ENCODE measurements around the gene FBXL16.

The FBXL16 gene

DNA sequence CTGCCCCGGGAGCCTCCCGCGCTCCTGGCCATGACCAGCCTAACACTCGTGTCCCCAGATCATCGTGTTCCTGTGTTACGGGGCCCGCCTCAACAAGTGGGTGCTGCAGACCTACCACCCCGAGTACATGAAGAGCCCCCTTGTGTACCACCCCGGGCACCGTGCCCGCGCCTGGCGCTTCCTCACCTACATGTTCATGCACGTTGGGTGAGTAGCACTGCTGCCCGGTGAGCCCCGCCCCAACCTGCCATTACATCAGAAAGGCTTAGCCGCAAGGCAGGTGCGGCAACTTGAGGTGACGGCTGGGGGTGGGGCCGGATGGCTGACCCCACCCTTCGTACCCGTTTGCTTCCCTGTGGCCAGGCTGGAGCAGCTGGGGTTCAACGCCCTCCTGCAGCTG is 28.7 kb downstream of the FBXL16 start:
- DNase-seq (ENCODE audit: low read depth): no peak

DNA sequence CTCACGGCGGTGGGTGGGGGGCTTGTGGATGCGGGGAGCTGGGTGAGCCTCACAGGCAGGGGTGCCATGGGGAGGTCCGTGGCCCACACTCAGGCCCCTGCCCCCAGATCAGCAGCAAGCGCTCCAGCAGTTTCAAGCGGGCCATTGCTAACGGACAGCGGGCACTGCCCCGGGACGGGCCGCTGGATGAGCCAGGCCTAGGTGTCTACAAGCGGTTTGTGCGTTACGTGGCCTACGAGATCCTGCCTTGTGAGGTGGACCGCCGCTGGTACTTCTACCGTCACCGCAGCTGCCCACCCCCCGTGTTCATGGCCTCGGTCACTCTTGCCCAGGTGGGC is 29.1 kb downstream of the FBXL16 start:
- no peak for DNase-seq (ENCODE audit: low read depth)

DNA sequence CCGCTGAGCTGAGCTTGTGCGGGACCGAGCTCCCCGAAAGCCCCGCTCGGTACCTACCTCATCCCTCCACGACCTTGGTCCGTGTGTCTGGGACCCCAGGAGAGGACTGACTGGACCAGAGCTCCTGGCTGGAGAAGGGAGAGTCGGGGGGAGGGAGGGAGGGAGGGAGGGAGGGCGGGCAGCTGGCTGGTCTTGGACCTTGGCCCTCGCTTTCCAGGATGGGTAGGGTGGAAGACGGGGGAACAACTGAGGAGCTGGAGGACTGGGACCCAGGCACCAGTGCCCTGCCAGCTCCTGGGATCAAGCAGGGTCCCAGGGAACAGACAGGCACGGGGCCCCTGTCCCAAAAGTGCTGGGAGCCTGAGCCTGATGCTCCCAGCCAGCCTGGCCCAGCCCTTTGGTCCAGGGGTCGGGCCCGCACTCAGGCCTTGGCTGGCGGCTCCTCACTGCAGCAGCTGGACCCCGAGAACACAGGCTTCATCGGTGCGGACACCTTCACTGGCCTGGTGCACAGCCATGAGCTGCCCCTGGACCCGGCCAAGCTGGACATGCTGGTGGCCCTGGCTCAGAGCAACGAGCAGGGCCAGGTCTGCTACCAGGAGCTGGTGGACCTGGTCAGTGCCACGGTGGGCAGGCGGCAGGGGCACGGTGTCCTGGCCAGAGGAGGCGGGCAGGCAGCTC is 29.6 kb downstream of the FBXL16 start:
- DNase-seq (ENCODE audit: low read depth): no peak

DNA sequence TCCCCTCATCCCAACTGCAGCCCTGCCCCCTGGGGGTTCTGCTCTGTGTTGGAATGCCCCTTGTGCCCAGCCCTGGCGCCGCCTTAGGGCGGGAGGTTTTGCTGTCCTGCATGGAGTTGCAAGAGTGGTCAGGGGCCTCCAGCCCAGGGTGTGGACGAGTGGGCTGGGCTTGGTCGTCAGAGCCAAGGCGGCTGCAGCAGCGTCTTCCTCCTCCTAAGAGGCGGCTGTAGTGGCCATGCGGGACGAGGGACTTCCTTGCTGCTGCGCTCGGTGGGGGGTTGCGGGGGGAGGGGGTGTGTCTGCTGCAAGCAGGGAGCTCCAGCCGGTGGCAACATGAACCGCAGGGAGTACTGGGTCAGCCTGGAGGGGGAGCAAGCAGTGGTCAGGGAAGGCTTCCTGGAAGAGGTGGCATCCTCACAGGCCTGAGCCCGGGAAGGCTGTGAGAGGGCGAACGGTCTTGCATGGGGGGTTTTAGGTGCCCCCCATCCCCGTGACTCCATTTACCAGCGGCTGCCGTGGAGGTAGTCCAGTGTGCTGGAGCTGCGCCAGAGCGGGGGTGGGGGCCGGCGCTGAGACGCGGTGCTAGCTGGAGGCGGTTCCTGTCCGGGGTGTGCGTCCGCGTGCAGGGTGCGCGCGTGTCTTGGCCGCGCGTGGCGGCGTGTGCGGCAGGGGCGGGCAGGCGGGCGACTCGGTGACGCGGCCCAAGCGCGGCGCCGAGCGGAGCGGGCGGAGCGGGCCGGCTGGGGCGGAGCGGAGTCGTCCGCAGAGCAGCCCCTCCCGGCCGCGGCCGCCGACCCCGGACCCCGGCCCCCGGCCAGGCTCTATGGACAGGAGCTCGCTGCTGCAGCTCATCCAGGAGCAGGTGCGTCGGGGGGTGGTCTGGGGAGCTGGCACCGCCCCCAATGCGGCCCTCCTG is 30.4 kb downstream of the FBXL16 start, which contains the start of gene RHBDL1:
Gene RHBDL1 (plus strand): TSS at position 704 of the 916 bp plus-strand sequence. CDS start 120 bp downstream, at position 824.
- DNase-seq (ENCODE audit: low read depth): no peak

DNA sequence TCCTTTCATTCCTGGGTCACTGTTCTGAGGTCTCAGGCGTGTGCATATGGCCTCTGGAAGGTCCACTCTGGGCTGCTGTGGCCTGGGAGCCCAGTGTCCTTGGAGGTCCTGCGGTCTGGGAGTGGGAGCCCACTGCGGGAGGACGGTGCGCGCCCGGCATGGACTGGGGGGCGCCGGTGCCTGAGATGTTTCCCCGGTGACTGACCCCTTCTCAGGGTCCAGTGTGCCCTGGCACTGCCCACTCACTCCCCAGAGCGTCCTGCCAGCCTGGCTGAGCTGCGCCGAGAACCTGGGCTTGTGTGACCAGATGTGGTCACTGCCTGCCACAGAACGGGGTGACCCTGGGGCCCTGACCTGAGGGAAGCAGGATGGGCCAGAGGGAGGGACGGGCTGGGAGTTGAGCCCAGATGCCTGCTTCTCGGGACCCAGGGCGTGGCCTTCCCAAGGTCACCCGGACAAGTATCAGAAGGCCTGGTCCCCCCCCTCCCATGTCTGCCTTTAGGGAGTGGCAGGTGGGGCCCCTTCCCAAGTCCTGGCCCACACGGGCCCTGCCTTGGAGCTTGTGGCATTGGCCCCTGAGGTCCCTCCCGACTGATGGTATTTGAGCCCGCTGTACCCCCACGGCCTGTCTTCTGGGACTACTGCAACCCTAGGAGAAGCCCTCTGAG is 31.3 kb downstream of the FBXL16 start:
- no peak for DNase-seq (ENCODE audit: low read depth)

DNA sequence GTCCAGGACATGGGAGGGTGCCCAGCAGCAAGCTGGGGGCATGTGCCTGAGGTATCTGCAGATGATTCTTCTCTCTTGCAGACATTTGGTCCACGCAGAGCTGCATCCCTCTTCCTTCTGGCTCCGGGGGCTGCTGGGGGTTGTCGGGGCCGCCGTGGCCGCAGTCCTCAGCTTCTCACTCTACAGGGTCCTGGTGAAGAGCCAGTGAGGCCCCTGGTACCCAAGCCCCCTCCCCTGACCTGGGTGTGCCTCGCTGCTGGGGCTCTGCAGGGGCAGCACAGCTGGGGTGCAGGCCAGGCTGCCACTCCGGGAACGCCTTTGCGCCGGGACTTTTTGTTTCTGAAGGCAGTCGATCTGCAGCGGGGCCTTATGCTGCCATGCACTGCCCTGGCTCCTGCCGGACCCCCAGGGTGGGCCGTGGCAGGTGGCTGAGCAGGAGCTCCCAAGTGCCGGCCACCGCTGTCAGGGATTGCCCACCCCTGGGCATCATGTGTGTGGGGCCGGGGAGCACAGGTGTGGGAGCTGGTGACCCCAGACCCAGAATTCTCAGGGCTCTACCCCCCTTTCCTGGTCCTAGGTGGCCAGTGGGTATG is 32.1 kb downstream of the FBXL16 start:
- no peak for DNase-seq (ENCODE audit: low read depth)

DNA sequence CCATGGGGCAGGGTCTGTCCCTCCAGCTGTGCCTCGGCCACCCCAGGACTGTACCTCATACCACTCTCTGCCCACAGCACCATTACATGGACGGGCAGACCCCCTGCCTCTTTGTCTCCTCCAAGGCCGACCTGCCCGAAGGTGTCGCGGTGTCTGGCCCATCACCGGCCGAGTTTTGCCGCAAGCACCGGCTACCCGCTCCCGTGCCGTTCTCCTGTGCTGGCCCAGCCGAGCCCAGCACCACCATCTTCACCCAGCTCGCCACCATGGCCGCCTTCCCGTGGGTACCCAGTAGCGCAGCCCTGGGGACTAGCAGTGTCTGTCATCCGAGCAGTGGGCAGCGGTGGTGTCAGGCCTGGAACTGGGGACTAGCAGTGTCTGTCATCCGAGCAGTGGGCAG is 32.8 kb downstream of the FBXL16 start:
- no peak for DNase-seq (ENCODE audit: low read depth)

DNA sequence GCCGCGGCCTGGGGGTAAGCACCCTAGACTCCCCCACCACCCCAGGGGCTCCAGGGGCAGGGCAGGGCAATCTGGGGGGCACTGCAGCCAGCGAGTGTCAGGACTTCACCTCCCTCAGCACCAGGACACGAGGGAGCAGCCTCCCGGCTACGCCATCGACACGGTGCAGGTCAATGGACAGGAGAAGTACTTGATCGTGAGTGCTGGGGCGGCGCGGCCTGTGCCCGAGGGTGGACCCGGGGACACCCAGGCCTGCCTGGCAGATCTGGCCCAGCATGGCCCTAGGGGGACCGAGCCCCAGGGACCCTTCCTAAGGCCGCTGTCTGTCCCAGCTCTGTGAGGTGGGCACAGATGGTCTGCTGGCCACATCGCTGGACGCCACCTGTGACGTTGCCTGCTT is 33.2 kb downstream of the FBXL16 start:
- DNase-seq (ENCODE audit: low read depth): no peak

DNA sequence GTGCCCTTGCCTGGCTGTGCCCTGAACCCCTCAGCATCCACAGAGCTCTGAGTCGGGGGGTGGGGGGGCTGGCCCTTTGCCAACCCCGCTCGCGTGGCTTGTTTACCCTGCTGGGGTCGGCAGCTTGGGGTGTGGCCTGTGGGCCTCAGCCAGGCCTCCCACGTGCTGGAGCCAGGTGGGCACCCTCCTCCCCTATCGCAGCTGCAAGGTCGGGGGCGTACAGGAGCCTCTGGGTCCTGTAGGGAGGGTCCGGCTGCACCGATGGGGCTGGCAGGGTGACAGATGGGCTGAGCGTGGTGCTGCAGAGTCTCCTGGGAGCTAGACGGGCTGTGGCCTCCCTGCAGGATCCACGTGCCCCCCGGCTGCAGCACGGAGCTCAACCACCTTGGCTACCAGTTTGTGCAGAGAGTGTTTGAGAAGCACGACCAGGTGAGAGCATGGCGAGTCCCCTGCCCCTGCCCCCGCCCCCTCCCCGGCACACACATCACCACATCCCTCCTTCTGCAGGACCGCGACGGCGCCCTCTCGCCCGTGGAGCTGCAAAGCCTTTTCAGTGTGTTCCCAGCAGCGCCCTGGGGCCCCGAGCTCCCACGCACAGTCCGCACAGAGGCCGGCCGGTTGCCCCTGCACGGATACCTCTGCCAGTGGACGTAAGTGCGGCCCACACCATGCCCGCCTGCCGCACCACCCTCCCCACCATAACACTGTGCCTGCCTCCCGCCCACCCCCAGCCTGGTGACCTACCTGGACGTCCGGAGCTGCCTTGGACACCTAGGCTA is 34.1 kb downstream of the FBXL16 start:
- no peak for DNase-seq (ENCODE audit: low read depth)

DNA sequence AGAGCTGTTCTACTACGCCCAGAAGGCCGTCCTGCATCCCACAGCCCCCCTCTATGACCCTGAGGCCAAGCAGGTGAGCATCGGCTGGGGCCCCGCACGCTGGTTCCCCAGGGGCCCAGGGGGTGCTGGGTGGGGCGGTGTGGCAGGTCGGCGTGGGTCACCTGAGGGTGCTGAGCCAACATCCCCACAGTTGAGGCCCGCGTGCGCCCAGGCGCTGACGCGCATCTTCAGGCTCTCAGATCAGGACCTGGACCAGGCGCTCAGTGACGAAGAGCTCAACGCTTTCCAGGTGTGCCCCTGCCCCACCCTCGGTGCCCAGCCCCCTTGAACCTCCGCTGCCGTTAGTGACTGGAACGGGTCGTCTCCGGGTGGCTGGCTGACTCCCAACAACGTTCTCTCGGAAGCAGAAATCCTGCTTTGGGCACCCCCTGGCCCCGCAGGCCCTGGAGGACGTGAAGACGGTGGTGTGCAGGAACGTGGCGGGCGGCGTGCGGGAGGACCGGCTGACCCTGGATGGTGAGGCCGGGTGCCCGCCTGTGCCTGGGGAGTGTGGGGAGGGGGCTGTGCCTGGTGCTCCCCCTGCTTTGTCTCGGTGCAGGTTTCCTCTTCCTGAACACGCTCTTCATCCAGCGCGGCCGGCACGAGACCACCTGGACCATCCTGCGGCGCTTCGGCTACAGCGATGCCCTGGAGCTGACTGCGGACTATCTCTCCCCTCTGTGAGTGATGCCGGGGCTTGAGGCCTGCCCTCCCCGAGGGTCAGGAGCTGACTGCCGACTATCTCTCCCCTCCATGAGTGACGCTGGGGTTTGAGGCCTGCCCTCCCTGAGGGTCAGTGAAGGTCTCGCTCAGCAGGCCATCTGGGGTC is 34.9 kb downstream of the FBXL16 start:
- DNase-seq (ENCODE audit: low read depth): no peak

DNA sequence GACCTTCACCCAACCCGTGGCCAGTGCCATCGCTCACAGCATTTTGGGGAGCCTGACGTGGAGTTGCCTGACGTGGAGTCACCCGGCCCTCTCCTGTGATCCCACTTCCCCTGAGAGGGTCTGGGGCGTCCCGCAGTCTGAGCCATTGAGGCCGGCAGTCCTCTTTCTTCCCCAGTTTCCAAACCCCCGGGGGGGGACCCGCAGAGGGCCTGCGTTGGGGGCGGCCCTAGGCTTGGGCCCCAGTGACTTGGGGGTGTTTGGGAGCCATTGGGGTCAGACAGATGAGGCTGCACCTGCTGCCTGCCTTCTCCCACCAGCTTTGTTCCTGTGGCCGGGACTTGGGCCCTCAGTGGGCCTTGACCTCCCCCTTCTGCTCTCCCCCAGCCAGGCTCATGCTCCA is 35.9 kb downstream of the FBXL16 start:
- no peak for DNase-seq (ENCODE audit: low read depth)

DNA sequence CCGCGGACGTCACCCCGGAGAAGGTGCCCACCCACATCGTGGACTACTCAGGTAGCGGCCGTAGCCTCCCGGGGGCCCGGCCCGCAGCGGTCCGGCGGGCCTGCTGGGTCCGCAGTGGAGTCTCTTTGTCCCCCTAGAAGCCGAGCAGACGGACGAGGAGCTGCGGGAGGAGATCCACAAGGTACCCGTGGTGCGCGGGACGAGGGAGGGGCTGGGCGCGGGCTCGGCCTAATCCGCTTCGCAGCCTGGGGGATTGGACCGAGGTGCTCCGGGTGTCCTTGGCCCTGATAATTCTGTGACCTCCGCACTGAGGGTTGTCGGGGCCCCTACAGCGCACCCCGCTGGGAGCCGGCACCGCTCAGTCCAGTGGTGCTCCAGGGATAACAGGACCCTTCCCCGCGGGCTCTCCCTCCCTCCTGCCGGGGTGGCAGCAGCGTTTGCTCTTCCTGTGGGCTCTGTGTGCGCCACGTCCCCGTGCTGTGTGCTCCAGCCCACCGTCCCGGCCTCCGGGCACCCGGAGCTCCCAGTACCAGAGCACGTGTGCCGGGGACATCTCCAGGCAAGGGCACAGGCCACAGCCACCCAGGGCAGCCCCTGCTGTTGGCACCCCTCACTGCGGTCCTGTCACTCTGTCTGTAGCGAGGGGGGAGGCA is 37.0 kb downstream of the FBXL16 start:
- no peak for DNase-seq (ENCODE audit: low read depth)

DNA sequence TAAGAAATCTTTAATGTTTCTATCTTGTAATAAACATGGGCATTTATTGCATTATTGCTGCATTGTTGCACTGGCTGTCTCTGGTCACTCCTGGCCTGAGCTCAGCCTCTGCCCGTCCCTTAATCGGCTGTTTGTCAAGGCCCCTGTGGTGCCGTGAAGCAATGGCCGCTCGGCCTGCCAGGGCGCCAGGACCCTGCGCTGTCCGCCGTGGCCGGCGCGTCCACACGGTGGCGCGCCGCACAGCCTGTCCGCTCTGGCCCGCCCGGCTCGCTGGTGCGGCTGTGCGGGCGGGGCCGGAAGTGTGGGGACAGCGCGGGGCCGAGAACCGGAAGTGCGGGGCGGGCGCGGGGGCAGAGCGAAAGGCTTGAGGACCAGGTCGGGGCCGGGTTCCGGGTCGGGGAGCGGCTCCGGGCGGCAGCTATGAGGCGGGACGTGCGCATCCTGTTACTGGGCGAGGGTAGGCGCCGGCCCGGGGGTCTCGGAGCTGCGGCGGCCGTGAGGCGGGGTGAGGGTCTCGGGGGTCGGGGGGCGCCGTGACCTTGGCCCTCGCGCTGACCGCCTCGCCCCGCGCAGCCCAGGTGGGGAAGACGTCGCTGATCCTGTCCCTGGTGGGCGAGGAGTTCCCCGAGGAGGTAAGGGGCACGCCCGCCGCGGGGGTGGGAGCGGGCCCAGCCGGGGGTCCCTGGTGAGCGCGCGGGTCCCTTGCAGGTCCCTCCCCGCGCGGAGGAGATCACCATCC is 37.7 kb downstream of the FBXL16 start, which contains the start of gene RHOT2:
Gene RHOT2 (plus strand): TSS at position 353 of the 739 bp plus-strand sequence. CDS start 68 bp downstream, at position 421.
- no peak for DNase-seq (ENCODE audit: low read depth)

DNA sequence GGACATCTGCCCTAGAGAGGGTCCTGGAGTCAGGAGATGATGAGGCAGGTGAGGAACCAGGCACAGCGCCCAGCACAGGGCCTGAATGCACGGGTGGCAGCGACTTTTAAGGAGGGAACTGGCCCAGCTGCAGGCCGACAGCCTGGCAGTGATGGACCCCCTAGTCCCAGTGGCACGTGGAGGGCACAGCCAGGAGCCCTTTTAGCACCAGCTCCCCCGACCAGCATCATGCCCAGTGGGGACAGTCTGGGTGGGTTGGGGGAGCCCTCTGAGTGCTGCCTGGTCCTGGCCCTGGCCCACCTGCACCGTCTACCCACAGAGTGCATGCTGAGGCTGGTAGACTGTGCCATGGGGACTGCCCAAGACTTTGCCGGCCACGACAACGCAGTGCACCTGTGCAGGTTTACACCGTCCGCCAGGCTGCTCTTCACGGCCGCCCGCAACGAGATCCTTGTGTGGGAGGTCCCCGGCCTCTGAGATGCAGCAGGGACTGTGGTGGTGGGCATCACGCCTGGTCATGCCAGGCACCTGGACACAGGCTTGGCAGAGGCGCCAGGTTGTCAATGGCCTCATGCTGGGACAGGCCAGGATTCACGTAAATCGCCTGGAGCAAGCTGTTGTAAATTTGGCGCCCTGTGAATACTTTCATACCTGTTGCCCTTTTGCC is 38.4 kb downstream of the FBXL16 start:
- DNase-seq (ENCODE audit: low read depth): no peak

DNA sequence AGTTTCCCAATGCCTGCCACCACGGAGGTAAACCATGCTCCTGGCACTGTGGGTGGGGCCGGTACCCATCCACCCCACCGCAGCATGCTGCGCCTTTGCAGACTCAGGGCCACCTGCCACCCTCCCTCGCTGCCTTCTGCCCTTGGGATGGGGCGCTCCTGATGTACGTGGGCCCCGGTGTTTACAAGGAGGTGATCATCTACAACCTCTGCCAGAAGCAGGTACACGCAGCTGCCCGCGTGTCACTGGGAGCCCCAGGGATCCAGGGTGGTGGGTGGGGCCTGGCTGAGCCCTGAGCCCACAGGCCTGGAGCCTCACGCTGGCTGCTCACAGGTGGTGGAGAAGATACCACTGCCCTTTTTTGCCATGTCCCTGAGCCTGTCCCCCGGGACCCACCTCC is 39.0 kb downstream of the FBXL16 start:
- no peak for DNase-seq (ENCODE audit: low read depth)

DNA sequence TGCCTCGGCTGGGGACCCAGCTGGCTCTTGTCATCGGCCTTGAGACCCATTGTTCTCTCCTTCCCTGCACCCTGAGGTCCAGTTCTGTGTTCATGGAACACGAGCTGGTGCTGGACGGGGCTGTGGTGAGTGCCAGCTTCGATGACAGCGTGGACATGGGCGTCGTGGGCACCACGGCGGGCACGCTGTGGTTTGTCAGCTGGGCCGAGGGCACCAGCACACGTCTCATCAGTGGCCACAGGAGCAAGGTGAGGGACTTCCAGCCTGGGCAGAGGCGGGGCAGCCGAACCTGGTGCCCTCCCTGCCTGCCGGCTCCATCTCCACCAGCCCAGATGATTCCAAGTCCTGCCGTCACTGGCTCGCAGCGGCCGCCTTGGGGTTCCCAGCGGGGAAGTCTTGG is 43.0 kb downstream of the FBXL16 start:
- no peak for DNase-seq (ENCODE audit: low read depth)

DNA sequence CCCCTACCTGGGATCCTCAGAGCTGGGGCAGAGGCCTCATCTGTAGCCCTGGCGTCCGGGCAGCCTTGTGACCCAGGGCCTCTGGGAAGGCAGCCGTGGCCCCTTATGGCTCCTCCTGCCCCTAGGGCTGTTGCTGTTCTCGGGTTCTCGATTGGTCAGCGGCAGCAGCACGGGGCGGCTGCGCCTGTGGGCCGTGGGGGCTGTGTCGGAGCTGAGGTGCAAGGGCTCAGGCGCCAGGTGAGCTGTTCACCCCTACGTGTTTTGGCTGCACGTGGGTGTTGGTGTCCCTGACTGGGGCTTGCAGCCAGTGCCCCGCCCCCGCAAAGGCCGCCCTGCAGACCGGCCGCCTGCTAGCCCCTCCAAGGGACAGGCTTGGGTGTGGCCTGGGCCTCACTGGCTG is 43.5 kb downstream of the FBXL16 start:
- no peak for DNase-seq (ENCODE audit: low read depth)

DNA sequence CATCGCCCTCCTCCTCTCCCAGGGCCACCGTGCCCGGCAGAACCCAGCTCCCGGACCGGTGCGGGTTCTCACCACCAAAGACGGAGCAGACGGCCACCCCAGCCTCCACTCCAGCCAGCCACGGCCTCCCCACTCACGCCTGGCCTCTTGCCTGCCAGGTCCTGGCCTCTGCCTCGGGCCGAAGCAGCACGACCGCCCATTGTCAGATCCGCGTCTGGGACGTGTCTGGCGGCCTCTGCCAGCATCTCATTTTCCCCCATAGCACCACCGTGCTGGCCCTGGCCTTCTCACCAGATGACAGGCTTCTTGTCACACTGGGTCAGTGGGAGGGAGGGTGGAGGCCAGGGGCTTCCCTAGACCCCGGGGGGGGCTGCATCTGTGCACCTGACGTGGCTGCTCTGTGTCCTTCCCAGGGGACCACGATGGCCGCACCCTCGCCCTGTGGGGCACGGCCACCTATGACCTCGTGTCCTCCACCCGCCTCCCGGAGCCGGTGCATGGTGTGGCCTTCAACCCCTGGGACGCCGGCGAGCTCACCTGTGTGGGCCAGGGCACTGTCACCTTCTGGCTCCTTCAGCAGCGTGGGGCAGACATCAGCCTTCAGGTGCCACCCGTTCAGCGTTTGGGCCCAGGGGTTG is 44.3 kb downstream of the FBXL16 start:
- no peak for DNase-seq (ENCODE audit: low read depth)
